Measurements from ENCODE around the gene ATP6V1B1. TPM values are rescaled to one million over a fixed set of nuclear protein-coding genes. Genes with fewer than 3 reads are reported as not detected.
A peak's percentile ranks its signal among the peaks of the same experiment; 100 is the strongest.

ATP6V1B1 gene
- total RNA-seq, 4 donors from 2014 or later = 1.2 to 2.5 TPM; not detected in 2

- peaks cover 0 to 60% (median 6%) of the 10 kb centered on the region in 4 donors for H3K4me1 ChIP-seq
- 44 to 65% methylated on average over 1 of the region's 1 CpG for WGBS, 2 donors
- H3K27ac ChIP-seq = peak overlapping the region in 1 of 4 donors; percentile 3
- no peaks in the 10 kb centered on the region for H3K9me3 ChIP-seq
- no peaks in the 10 kb centered on the region for H3K27me3 ChIP-seq
- no peak for DNase-seq (ENCODE audit: low spot score in 2 of 2)
- no peak for TF ChIP-seq CTCF (IDR thresholded peaks at IDR 0.05)
- no peak for TF ChIP-seq EP300 (IDR thresholded peaks at IDR 0.05)
- TF ChIP-seq POLR2A (IDR thresholded peaks at IDR 0.05) = no peak
- H3K36me3 ChIP-seq = peaks cover 0 to 92% (median 13%) of the 10 kb centered on the region in 3 donors
- H3K4me3 ChIP-seq = no peak overlapping the region
Observed at GRCh38 chr2:70987386-70987785, 51.7 kb downstream of the ATP6V1B1 start.

GRCh38 chr2:70988151-70988550, 52.5 kb downstream of the ATP6V1B1 start:
- Histone ChIP-seq H3K4me1 (peaks cover 0 to 68% (median 12%) of the 10 kb centered on the region in 4 donors), H3K27ac (peak overlapping the region in 1 of 4 donors; percentile 30), H3K9me3 (no peaks in the 10 kb centered on the region), H3K36me3 (peaks cover 0 to 85% (median 13%) of the 10 kb centered on the region in 3 donors), H3K4me3 (no peak overlapping the region), H3K27me3 (no peaks in the 10 kb centered on the region)
- 52 to 70% methylated on average over 2 to 4 of the region's 4 CpGs for WGBS, 2 donors
- TF ChIP-seq EP300 (IDR thresholded peaks at IDR 0.05) = no peak
- no peak for TF ChIP-seq CTCF (IDR thresholded peaks at IDR 0.05)
- TF ChIP-seq POLR2A (IDR thresholded peaks at IDR 0.05) = no peak
- no peak for DNase-seq (ENCODE audit: low spot score in 2 of 2)

- Histone ChIP-seq H3K4me3 (no peak overlapping the region), H3K36me3 (peaks cover 0 to 77% (median 13%) of the 10 kb centered on the region in 3 donors), H3K27me3 (no peaks in the 10 kb centered on the region), H3K4me1 (peaks cover 0 to 76% (median 19%) of the 10 kb centered on the region in 4 donors), H3K9me3 (no peaks in the 10 kb centered on the region), H3K27ac (peak overlapping the region in 1 of 4 donors; percentile 30)
- no peak for TF ChIP-seq POLR2A (IDR thresholded peaks at IDR 0.05)
- TF ChIP-seq EP300 (IDR thresholded peaks at IDR 0.05) = no peak
- no peak for TF ChIP-seq CTCF (IDR thresholded peaks at IDR 0.05)
- 88 to 94% methylated on average over 16 of the region's 16 CpGs for WGBS, 2 donors
- no peak for DNase-seq (ENCODE audit: low spot score in 2 of 2)
Observed at GRCh38 chr2:70988726-70989648, 53.3 kb downstream of the ATP6V1B1 start.

GRCh38 chr2:70990216-70990615, 54.5 kb downstream of the ATP6V1B1 start:
- H3K36me3 ChIP-seq = peaks cover 0 to 71% (median 13%) of the 10 kb centered on the region in 3 donors
- no peak for DNase-seq (ENCODE audit: low spot score in 2 of 2)

More at GRCh38 chr2:70990216-70990615, 54.5 kb downstream of the ATP6V1B1 start:
- TF ChIP-seq POLR2A (IDR thresholded peaks at IDR 0.05) (no peak), EP300 (IDR thresholded peaks at IDR 0.05) (no peak), CTCF (IDR thresholded peaks at IDR 0.05) (no peak)
- H3K4me3 ChIP-seq = no peak overlapping the region
- H3K4me1 ChIP-seq = peaks cover 0 to 72% (median 16%) of the 10 kb centered on the region in 4 donors
- no peaks in the 10 kb centered on the region for H3K27me3 ChIP-seq
- no peaks in the 10 kb centered on the region for H3K9me3 ChIP-seq
- no peak overlapping the region for H3K27ac ChIP-seq
- WGBS, 2 donors = 63 to 74% methylated on average over 3 to 5 of the region's 5 CpGs

Measured in tibial nerve (tissue), 4 donors.